Naive B cell (primary cell): ENCODE results near the gene FOLR2. TPM values are rescaled to one million over a fixed set of nuclear protein-coding genes. Genes with fewer than 3 reads are reported as not detected.
"Not testable (repeated sequence)": the region's sequence is repeated elsewhere in the genome, so short reads cannot be mapped to it uniquely, and the experiment has no call there.

ENCODE experiments used
- ATAC-seq, 2 donors: fragments of 150-1000 bp; cut with Tn5 transposase; 2 replicates each; pipeline ENCODE4 v1.10.0; 2021; ENCODE audit warnings: low read depth in 2 of 2, mild to moderate bottlenecking in 2 of 2, moderate library complexity in 2 of 2
- DNase-seq: peaks from one replicate; pipeline ENCODE4 v3.0.0; 2022
- H3K27ac Mint-ChIP-seq, 6 donors: one replicate each; pipeline ENCODE4 v1.8.0; 2020 to 2022; ENCODE audit warnings: mild to moderate bottlenecking in 6 of 6, mixed read lengths in 6 of 6, moderate library complexity in 5 of 6, inconsistent platforms in 2 of 6
- H3K27me3 Mint-ChIP-seq, 3 donors: one replicate each; pipeline ENCODE4 v1.8.0; 2021 to 2022; ENCODE audit warnings: mixed read lengths in 3 of 3, mild to moderate bottlenecking in 1 of 3
- H3K36me3 Mint-ChIP-seq, 2 donors: one replicate each; pipeline ENCODE4 v1.8.0; 2020 to 2022; ENCODE audit warnings: mixed read lengths in 2 of 2, inconsistent platforms in 1 of 2, mild to moderate bottlenecking in 1 of 2
- H3K4me1 Mint-ChIP-seq, 3 donors: one replicate each; pipeline ENCODE4 v1.8.0; 2020 to 2022; ENCODE audit warnings: mixed read lengths in 3 of 3, inconsistent platforms in 1 of 3, mild to moderate bottlenecking in 1 of 3, moderate library complexity in 1 of 3
- H3K4me3 Mint-ChIP-seq, 8 donors: one replicate each; pipeline ENCODE4 v1.8.0; 2020 to 2022; ENCODE audit warnings: mild to moderate bottlenecking in 8 of 8, mixed read lengths in 8 of 8, moderate library complexity in 8 of 8, inconsistent platforms in 2 of 8
- H3K9me3 Mint-ChIP-seq, 7 donors: one replicate each; pipeline ENCODE4 v1.8.0; 2020 to 2022; ENCODE audit warnings: mixed read lengths in 7 of 7, mild to moderate bottlenecking in 5 of 7, inconsistent platforms in 2 of 7, moderate library complexity in 1 of 7
- polyA plus RNA-seq, 6 donors: library from polyadenylated mRNA; unstranded; fragments of 300-500 nt; fragmentation: Illumina TruSeq; gene quantifications; one replicate each; pipeline ENCODE4 v1.2.3, GENCODE V29; 2021; ENCODE audit warnings: low read depth in 6 of 6

FOLR2 gene
- 1 to 10 TPM in 2 of 6 donors, under 1 TPM in 2, not detected in 2; 0.70 to 1.6 (median 1.2) TPM for polyA plus RNA-seq

GRCh38 chr11:72216638-72217037 is at the start of gene FOLR2:
Gene FOLR2 (plus strand): TSS chr11:72216794. CDS start chr11:72218585, 1,791 bp downstream.
- Mint-ChIP-seq H3K4me3 (peak within 1 kb of the TSS in 4 of 8 donors; percentile 25 to 32 (median 28)), H3K36me3 (no peaks in the 10 kb centered on the region), H3K27me3 (peaks cover 0 to 7% (median 4%) of the 10 kb centered on the region in 3 donors), H3K4me1 (peaks cover 24 to 34% (median 34%) of the 10 kb centered on the region in 3 donors), H3K27ac (peak within 1 kb of the TSS in 3 of 6 donors; percentile 13 to 67 (median 29)), H3K9me3 (peaks cover 0 to 1% (median 0%) of the 10 kb centered on the region in 7 donors)
- no peak for ATAC-seq
- DNase-seq = no peak

GRCh38 chr11:72169046-72169555 is 47.5 kb upstream of the FOLR2 start:
- peaks cover 8 to 21% (median 19%) of the 10 kb centered on the region in 3 donors for H3K27me3 Mint-ChIP-seq
- H3K4me3 Mint-ChIP-seq, H3K36me3 Mint-ChIP-seq, H3K27ac Mint-ChIP-seq, H3K9me3 Mint-ChIP-seq, H3K4me1 Mint-ChIP-seq, ATAC-seq, DNase-seq: not testable (repeated sequence)

GRCh38 chr11:72169754-72170153 is 46.8 kb upstream of the FOLR2 start:
- Mint-ChIP-seq H3K4me3 (peak overlapping the region in 1 of 8 donors; percentile 29), H3K27me3 (peaks cover 8 to 21% (median 19%) of the 10 kb centered on the region in 3 donors)
- not testable (repeated sequence) for DNase-seq, H3K9me3 Mint-ChIP-seq, H3K36me3 Mint-ChIP-seq, ATAC-seq, H3K27ac Mint-ChIP-seq, H3K4me1 Mint-ChIP-seq

- H3K27ac Mint-ChIP-seq = not testable (repeated sequence)
These were observed 44.6 kb upstream of the FOLR2 start for GRCh38 chr11:72172043-72172442.

GRCh38 chr11:72173291-72173690 is 43.3 kb upstream of the FOLR2 start:
- DNase-seq = no peak
- Mint-ChIP-seq H3K27me3 (peaks cover 0 to 30% (median 29%) of the 10 kb centered on the region in 3 donors), H3K9me3 (no peaks in the 10 kb centered on the region), H3K4me3 (no peak overlapping the region), H3K4me1 (no peaks in the 10 kb centered on the region), H3K36me3 (no peaks in the 10 kb centered on the region), H3K27ac (no peak overlapping the region)
- ATAC-seq = no peak

More at GRCh38 chr11:72172043-72172442, 44.6 kb upstream of the FOLR2 start:
- not testable (repeated sequence) for ATAC-seq, H3K9me3 Mint-ChIP-seq, H3K36me3 Mint-ChIP-seq, DNase-seq, H3K4me3 Mint-ChIP-seq, H3K4me1 Mint-ChIP-seq
- peaks cover 0 to 27% (median 21%) of the 10 kb centered on the region in 3 donors for H3K27me3 Mint-ChIP-seq

GRCh38 chr11:72174302-72175070 is 42.1 kb upstream of the FOLR2 start:
- Mint-ChIP-seq H3K4me3 (no peak overlapping the region), H3K4me1 (no peaks in the 10 kb centered on the region), H3K9me3 (no peaks in the 10 kb centered on the region), H3K27ac (no peak overlapping the region), H3K36me3 (no peaks in the 10 kb centered on the region), H3K27me3 (peaks cover 0 to 28% (median 25%) of the 10 kb centered on the region in 3 donors)
- ATAC-seq = no peak
- no peak for DNase-seq

- Mint-ChIP-seq H3K36me3 (no peaks in the 10 kb centered on the region), H3K27ac (no peak overlapping the region), H3K27me3 (peaks cover 4 to 38% (median 34%) of the 10 kb centered on the region in 3 donors), H3K9me3 (peaks cover 0 to 2% (median 0%) of the 10 kb centered on the region in 7 donors), H3K4me3 (no peak overlapping the region), H3K4me1 (no peaks in the 10 kb centered on the region)
- ATAC-seq = no peak
- no peak for DNase-seq
These were observed 38.9 kb upstream of the FOLR2 start for GRCh38 chr11:72177656-72178055.

- DNase-seq (no peak), ATAC-seq (no peak)
- H3K4me3 Mint-ChIP-seq = no peak overlapping the region
These were observed 37.4 kb upstream of the FOLR2 start for GRCh38 chr11:72179049-72179803.

GRCh38 chr11:72179804-72180396 is 36.7 kb upstream of the FOLR2 start:
- ATAC-seq (no peak), DNase-seq (no peak)
- Mint-ChIP-seq H3K4me3 (no peak overlapping the region), H3K9me3 (peaks cover 0 to 2% (median 0%) of the 10 kb centered on the region in 7 donors), H3K27ac (no peak overlapping the region), H3K36me3 (no peaks in the 10 kb centered on the region), H3K27me3 (peaks cover 9 to 37% (median 27%) of the 10 kb centered on the region in 3 donors), H3K4me1 (peaks cover 3 to 7% (median 5%) of the 10 kb centered on the region in 3 donors)

More at GRCh38 chr11:72179049-72179803, 37.4 kb upstream of the FOLR2 start:
- H3K9me3 Mint-ChIP-seq = peaks cover 0 to 2% (median 0%) of the 10 kb centered on the region in 7 donors
- peaks cover 3 to 7% (median 5%) of the 10 kb centered on the region in 3 donors for H3K4me1 Mint-ChIP-seq
- no peaks in the 10 kb centered on the region for H3K36me3 Mint-ChIP-seq
- no peak overlapping the region for H3K27ac Mint-ChIP-seq
- peaks cover 9 to 37% (median 27%) of the 10 kb centered on the region in 3 donors for H3K27me3 Mint-ChIP-seq

GRCh38 chr11:72180892-72181552 is 35.6 kb upstream of the FOLR2 start:
- not testable (repeated sequence) for DNase-seq, ATAC-seq, H3K27ac Mint-ChIP-seq, H3K4me1 Mint-ChIP-seq, H3K36me3 Mint-ChIP-seq, H3K9me3 Mint-ChIP-seq
- Mint-ChIP-seq H3K27me3 (peaks cover 9 to 33% (median 27%) of the 10 kb centered on the region in 3 donors), H3K4me3 (peak overlapping the region in 1 of 8 donors; percentile 25)

GRCh38 chr11:72181553-72181958 is 35.0 kb upstream of the FOLR2 start:
- not testable (repeated sequence) for H3K9me3 Mint-ChIP-seq, H3K4me1 Mint-ChIP-seq, H3K27ac Mint-ChIP-seq, H3K36me3 Mint-ChIP-seq, ATAC-seq, DNase-seq, H3K4me3 Mint-ChIP-seq
- peaks cover 9 to 28% (median 27%) of the 10 kb centered on the region in 3 donors for H3K27me3 Mint-ChIP-seq

GRCh38 chr11:72188267-72188666 is 28.3 kb upstream of the FOLR2 start:
- DNase-seq = no peak
- H3K36me3 Mint-ChIP-seq = peaks cover 0 to 4% of the 10 kb centered on the region in 2 donors
- H3K27me3 Mint-ChIP-seq = peaks cover 0 to 4% (median 3%) of the 10 kb centered on the region in 3 donors
- no peaks in the 10 kb centered on the region for H3K9me3 Mint-ChIP-seq
- ATAC-seq = no peak
- H3K27ac Mint-ChIP-seq = no peak overlapping the region
- H3K4me1 Mint-ChIP-seq = peaks cover 2 to 5% (median 3%) of the 10 kb centered on the region in 3 donors
- H3K4me3 Mint-ChIP-seq = peak overlapping the region in 1 of 8 donors; percentile 61
